Skeletal muscle cell (primary cell): ENCODE data around the gene ZNF438.

Experiments
- DNase-seq: peaks from one replicate; pipeline ENCODE4 v3.0.0-alpha.2; 2010; ENCODE audit warnings: low read depth
- H3K4me3 ChIP-seq: 2 replicates; pipeline ENCODE4 v1.5.1; 2011; ENCODE audit warnings: low read depth, mild to moderate bottlenecking, control low read depth, low read length, moderate library complexity

The ZNF438 gene

GRCh38 chr10:30839652-30840051, 192.0 kb downstream of the ZNF438 start:
- H3K4me3 ChIP-seq, result no peak overlapping the region
- DNase-seq, result no peak

GRCh38 chr10:30836406-30836805, 195.3 kb downstream of the ZNF438 start:
- no peak for DNase-seq
- no peak overlapping the region for H3K4me3 ChIP-seq

- no peak overlapping the region for H3K4me3 ChIP-seq
- DNase-seq, result no peak
Observed at GRCh38 chr10:30835146-30835545, 196.5 kb downstream of the ZNF438 start.

GRCh38 chr10:30834651-30835050, 197.0 kb downstream of the ZNF438 start:
- H3K4me3 ChIP-seq, result no peak overlapping the region
- DNase-seq, result no peak

GRCh38 chr10:30834153-30834552, 197.5 kb downstream of the ZNF438 start:
- no peak overlapping the region for H3K4me3 ChIP-seq
- DNase-seq, result no peak

GRCh38 chr10:30833628-30833970, 198.1 kb downstream of the ZNF438 start:
- no peak for DNase-seq
- no peak overlapping the region for H3K4me3 ChIP-seq

- DNase-seq, result no peak
Observed at GRCh38 chr10:30832749-30833627, 198.7 kb downstream of the ZNF438 start.

GRCh38 chr10:30832001-30832748, 199.5 kb downstream of the ZNF438 start:
- H3K4me3 ChIP-seq, result no peak overlapping the region
- DNase-seq, result no peak

More at GRCh38 chr10:30832749-30833627, 198.7 kb downstream of the ZNF438 start:
- H3K4me3 ChIP-seq, result no peak overlapping the region

- DNase-seq, result no peak
- H3K4me3 ChIP-seq, result no peak overlapping the region
Observed at GRCh38 chr10:30831426-30831825, 200.2 kb downstream of the ZNF438 start.

- DNase-seq, result no peak
- H3K4me3 ChIP-seq, result no peak overlapping the region
Observed at GRCh38 chr10:30830315-30831230, 201.1 kb downstream of the ZNF438 start.

- H3K4me3 ChIP-seq, result no peak overlapping the region
- peak; percentile 42 for DNase-seq
Observed at GRCh38 chr10:30829901-30830300, 201.8 kb downstream of the ZNF438 start.

GRCh38 chr10:30828680-30829079, 203.0 kb downstream of the ZNF438 start:
- no peak for DNase-seq
- H3K4me3 ChIP-seq, result no peak overlapping the region

GRCh38 chr10:30828164-30828563, 203.5 kb downstream of the ZNF438 start:
- no peak overlapping the region for H3K4me3 ChIP-seq
- no peak for DNase-seq

GRCh38 chr10:30827531-30828120, 204.0 kb downstream of the ZNF438 start:
- no peak overlapping the region for H3K4me3 ChIP-seq

GRCh38 chr10:30826679-30827078, 205.0 kb downstream of the ZNF438 start:
- H3K4me3 ChIP-seq, result no peak overlapping the region
- DNase-seq, result no peak

More at GRCh38 chr10:30827531-30828120, 204.0 kb downstream of the ZNF438 start:
- DNase-seq, result peak; percentile 46

GRCh38 chr10:30825495-30825894, 206.2 kb downstream of the ZNF438 start:
- H3K4me3 ChIP-seq, result no peak overlapping the region
- no peak for DNase-seq

GRCh38 chr10:30825022-30825421, 206.6 kb downstream of the ZNF438 start:
- DNase-seq, result no peak
- no peak overlapping the region for H3K4me3 ChIP-seq

GRCh38 chr10:30823651-30824050, 208.0 kb downstream of the ZNF438 start:
- no peak overlapping the region for H3K4me3 ChIP-seq
- no peak for DNase-seq

GRCh38 chr10:30822693-30823465, 208.8 kb downstream of the ZNF438 start:
- H3K4me3 ChIP-seq, result no peak overlapping the region
- DNase-seq, result no peak
